NCI-H1436 (cell line): ENCODE measurements around the gene OSMR.
A peak's percentile ranks its signal among the peaks of the same experiment; 100 is the strongest.

ENCODE experiments used
- DNase-seq: peaks from one replicate; lab custom pipeline; 2025; lab: John Stamatoyannopoulos, UW

OSMR gene

DNA sequence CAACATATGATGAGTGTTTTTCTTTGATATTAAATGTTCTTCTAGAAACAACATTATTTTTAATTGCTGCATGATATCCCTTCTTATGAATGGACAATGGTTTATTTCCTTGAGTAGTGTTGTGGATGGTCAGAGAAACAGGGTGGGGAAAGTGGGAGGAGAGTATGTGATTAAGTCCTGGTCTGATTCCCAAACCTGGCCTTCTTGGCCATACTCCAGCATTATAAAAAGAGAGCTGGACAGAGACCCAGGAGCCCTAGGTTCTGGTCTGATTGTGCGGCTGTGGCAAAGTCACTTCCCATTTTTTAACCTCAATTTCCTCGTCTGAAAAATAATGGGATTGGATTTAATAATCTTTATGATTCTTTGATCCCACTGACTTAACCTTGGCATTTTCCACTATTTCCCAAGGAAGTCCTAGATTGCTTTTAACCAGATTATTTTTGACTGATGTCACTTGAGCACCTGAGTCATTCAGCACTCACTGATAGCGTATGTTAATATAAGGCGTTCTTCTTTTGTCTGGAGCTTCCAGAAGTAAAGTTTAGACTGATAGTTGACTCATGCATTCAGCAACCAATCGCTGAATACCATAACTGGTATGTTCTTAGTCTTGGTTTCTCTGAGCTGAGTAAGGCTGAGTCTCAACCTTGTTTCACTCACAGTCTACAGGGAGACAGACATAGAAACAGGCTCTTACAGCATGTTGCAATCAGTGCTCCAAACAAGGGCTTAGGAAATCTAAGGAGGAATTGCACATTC lies 26.2 kb downstream of the OSMR start:
- no peak for DNase-seq

DNA sequence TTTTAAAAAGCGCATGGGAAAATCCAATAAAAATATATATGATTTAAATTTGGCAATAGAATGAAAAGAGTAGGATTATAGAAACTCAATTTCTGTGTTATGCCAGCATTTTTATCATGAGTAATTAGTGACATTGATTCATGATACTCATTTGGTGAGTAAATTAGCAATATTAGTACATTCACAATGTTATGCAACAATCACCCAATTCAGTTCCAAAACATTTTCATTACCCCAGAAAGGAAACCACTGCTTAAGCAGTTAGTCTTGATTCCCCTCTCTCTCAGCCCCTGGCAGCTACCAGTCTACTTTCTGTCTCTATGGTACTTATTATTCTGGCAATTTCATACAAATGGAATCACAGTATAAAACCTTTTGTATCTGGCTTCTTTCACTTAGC lies 27.0 kb downstream of the OSMR start:
- DNase-seq = no peak

DNA sequence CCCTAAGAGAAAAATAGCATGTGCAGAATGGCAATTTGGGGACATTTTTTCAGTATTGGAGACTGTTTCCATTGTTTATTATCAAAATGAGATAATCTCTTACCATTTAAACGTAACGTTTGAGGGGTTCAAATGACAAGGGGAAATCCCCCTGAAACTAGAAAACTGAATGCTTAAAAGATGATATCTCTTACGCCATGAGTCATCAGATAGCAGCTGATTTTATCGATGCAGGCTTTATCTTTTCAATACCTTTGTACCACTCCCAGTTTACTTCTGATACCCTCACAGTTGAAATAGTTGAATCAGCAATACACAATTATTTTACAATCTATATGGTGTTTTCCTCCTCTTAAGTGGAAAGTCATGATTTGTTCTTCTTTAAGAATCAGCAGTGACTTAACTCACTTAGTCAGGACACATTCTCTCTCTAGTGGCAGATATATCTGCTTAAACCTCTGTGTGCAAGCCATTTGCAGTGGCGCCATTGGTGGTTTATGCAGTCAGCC lies 29.2 kb downstream of the OSMR start:
- no peak for DNase-seq

DNA sequence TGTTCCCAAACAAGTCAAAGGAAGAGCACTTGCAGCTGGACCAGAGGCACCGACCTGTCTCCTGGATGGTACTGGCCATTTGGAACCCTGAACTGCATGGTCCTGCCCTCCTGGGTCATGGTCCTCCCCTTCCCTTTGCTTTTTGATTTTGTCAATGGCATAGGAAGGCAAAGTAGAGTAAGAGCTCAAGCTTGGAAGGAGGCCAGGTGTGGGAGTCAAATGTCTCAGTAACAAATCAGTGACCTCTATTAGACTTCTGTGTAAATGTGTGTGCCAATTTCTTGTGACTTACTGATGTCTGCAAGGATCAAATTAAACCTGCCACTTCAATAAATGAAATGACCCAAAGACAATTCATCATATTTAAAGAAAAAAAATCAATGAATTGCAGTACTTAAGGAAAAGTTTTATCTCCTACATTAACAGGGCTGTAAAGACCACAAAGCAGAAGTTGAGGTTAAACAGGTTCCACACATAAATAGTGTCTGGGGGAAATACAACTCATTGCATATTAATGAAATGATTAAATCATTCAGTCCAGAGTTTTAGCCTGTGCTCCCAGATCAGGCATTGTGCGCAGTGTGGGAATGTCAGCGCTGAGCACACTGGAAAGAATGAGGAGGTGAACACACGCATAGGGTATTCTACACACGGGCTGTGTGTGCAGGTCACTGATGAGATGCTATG lies 32.7 kb downstream of the OSMR start:
- no peak for DNase-seq

DNA sequence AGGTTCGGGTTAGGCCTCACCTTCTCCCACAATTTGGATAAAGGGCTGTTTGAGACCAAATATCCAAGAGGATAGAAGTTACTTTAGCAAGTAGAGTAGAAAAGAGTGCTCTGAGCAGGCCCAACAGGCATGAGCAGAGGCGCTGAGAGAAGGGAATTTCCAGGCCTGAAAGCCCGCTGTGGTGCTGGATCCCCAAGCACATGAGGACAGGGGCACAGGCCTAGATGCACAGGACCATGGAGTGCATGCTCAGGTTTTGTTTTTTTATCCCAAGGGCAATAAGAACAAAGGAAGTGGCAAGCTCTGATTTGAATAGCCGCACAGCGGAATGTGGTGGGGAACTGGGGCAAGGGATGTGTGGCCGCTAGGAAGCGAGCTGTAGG lies 33.3 kb downstream of the OSMR start:
- DNase-seq = no peak

DNA sequence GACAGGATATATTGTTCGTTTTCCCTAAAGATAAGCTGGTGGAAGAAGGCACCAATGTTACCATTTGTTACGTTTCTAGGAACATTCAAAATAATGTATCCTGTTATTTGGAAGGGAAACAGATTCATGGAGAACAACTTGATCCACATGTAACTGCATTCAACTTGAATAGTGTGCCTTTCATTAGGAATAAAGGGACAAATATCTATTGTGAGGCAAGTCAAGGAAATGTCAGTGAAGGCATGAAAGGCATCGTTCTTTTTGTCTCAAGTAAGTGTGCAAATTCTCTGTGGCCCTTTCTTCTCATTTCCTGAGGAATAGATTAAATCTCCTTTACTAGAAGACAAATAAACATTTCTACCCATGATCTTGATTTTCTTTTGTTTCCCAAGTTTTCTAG lies 38.0 kb downstream of the OSMR start:
- no peak for DNase-seq

DNA sequence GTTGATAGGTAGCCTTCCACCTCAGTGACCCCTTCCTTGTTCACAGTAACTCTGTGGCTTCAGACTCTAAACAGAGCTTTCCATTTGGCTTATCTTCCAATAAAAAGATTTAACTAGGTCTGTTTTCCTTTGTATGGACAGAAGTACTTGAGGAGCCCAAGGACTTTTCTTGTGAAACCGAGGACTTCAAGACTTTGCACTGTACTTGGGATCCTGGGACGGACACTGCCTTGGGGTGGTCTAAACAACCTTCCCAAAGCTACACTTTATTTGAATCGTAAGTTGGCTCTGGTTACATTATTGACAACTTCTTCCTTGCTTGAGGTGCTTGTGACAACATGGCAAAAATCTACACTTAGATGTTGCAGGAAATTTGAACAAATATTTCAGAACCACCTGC lies 39.4 kb downstream of the OSMR start:
- DNase-seq = no peak

DNA sequence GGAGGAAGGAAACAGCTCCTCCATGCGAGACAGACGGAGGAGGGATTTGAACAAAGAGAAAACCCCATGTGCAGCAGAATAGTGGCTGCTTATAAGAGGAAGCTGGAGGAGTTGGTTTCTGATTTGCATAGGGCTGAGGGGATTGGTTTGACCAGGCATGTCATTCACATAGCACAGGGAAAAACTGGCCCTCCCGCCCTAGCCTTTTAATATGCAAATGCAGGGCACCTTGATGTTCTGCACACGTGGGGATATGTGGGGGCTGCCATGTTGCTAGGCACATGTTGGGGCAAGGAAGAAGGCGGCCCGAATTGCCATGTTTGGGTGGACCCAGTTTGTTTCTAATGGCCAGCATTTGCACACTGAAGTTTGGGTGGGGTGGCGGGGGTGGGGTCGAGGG lies 42.2 kb downstream of the OSMR start:
- no peak for DNase-seq

DNA sequence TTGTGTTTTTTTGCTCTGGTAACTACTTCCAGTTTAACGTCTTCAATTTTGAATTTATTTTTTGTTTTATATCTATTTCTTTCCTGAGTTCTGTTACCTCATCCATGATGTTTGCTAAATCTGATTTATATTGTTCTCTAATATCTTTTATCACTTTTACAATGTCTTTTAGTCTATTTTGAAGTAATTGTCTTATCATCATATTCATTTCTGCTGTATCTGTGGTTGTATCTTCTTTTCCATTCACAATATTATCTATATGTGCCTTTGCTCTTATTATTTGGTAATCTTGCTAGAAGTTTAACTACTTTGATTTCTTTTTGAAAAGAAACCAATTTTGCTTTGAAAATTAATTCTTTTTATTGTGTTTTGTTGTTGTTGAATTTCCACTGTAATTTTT lies 43.6 kb downstream of the OSMR start:
- DNase-seq = no peak

DNA sequence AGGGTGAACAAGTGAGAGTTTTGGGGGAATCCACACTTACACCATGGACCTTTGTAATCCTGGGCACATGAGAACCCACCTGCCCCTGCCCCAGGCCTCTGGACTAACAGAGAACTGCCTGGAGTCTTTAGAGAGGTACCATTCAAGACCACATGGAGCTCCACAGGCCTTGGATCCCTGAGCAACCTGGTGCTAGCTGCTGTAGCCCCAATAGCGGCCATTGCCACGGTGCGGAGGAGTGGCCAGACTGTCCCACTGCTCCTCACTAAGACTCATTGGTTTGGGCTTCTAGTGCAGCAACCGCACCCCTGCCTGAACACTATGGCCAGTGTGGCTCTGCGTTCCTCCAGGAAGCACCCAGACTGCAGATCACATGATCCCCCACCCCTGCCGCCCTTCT lies 45.8 kb downstream of the OSMR start:
- DNase-seq = no peak

DNA sequence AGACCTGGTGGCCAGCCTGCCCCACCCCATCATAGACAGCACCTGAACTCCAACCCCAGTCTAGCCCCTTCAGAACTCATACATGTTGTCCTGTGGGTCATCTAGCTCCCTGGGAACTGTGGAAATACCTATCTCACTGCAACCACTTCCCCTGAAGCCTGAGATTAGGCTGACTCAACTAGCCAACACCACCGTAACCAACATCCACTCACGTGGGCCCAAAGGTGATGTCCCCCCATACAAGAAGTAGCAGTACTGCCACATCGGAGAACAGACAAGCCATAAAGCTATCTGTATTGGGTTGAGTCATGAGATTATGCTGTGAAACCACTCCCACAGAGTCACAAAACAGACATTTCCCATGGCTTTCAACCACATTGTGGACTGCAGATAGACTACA lies 46.6 kb downstream of the OSMR start:
- DNase-seq = no peak

DNA sequence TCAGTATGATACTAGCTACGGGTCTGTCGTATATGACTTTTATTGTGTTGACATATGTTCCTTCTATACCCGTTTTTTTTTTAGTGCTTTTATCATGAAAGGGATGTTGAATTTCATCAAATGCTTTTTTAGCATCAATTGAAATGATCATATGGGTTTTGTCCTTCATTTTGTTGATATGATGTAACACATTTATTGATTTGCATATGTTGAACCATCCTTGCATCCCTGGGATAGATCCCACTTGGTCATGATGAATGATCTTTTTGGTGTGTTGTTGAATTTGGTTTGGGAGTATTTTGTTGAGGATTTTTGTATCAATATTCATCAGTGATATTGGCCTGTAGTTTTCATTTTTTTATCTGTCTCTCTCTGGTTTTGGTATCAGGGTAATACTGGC lies 50.9 kb downstream of the OSMR start:
- no peak for DNase-seq

DNA sequence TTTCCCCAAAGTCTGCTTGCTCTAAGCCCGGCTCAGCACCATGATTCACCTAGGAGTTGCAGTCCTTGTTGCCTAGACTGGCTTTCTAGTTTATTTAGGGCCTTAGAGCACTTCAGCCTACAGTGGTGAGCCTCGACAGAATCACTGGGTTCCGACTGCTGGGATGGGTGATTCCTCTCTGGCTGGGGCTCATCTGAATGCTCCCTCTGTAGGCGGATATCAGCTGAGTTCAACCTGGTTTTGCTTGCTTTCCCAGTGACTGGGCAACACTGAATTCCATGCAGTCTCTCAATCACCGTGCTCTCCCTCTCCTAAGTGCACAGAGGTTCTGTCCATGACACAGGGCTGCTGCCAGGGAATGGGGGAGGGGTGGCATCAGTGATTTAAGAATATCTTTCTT lies 54.1 kb downstream of the OSMR start:
- no peak for DNase-seq

DNA sequence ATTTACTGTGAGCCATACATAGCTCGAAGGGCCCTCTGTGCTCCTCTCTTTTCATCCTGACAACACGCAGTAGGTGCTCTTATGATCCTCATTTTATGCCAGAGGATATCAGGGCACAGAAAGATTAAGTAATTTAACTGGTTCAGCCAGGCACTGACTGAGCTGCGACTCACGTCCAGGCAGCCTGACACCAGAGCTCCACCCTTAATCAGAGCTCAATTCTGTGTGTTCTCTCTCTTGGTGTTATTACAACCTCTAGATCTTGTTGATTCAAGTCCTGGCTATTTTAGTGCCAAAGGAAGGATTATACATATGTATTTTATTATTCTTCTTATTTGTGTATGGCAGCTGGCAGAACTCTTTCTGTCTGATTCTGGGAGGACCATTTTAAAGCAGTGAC lies 59.7 kb downstream of the OSMR start:
- DNase-seq = no peak

DNA sequence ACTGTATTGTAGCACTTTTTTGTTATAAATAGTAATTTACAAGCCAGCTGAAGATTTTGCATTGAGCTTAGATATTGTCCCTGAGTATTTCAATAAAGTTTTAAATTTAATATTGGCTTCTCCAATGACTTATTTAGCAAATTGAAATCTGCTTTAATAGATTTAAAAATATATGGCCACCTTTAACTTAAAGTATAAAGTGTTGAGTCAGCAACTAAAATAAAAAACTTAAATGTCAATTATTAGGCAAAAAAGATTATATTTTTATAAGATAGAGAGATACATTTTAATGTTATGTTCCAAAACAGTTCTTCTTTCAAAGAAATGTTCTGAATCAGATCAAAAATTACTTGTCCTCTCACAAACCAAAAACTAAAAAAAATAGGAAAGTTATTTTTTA lies 60.7 kb downstream of the OSMR start:
- DNase-seq = no peak

DNA sequence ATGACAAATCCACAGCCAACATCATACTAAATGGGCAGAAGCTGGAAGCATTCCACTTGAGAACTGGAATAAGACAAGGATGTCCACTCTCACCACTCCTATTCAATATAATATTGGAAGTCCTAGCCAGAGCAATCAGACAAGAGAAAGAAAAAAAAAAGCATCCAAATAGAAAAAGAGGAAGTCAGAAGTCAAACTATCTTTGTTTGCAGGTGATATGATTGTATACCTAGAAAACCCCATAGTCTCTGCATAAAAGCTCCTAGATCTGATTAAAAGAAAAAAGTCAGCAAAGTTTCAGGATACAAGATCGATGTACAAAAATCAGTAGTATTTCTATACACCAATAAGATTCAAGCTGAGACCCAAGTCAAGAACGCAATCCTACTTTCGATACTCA lies 66.1 kb downstream of the OSMR start:
- DNase-seq = no peak

DNA sequence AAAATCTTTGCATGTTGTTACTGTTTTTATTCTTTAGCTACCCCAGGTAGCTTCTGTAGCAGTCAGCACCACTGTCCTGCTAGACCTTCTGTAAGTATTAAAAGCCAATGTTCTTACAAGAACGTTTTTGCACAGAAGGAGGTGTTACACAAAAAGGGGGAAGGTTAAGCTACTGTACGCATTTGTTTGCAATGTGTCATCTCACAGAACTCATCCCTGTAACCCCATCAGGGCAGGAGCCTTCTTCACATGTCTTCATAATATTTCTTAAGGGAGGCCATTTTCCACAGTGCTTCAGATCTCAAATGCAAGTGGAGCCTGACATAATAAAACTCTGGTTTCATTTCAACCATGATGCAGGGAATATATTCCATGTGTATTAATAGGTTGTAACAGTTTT lies 67.9 kb downstream of the OSMR start:
- DNase-seq = no peak

DNA sequence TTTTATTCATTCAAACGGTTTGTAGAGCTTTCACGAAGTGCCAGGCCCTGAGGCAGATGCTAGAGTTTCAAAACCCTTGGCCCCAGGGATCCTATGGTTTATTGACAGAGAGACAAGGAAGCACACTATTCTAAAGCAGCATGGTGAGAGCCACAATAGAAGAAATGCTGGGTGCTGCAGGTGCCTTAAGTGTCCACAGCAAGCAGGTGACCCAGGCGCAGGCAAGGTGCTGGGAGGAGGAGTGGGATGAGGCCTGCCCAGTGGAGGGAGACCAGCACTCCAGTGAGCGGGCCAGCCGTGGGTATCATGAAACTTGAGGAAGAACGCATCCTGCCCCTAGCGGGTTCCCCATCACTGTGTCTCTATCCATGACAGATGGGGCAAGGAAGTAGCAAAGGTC lies 71.0 kb downstream of the OSMR start:
- DNase-seq = no peak

DNA sequence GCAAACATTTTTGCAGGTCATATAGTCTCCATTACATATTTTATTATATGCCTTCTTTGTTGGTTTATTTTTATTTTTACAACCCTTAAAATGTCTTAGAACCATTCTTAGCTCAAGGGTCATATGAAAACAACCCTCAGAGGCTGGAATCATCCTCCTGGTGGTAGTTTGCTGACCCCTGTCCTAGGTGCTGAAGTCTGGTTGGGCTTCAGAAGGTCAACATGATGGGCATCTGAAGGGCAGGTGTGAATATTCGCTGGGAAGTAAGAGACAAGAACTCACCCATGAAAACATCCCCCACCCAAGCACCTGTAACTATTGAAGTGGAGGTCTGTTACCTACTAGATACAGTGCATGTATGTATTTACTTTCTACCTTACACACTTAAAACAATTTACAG lies 75.4 kb downstream of the OSMR start:
- DNase-seq = no peak

DNA sequence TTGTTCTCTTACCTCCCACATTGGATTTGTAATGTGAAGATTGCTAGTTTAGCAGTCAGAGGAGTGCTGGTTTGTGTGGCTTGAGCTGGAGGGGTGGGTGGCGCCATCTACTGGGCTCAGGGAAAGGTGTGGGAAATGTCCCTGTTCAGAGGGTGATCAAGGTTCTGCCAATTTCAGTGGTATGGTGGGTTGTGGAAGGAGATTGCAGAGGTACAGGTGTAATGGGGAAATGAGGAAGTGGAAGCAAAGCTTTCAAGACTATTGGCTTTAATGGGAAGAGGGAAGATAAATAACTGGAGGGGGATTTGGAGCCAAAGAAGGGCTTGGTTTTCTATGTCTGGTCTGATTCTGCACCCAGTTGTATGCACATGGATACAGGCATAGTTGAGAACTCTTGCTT lies 76.4 kb downstream of the OSMR start:
- DNase-seq = peak; percentile 3

DNA sequence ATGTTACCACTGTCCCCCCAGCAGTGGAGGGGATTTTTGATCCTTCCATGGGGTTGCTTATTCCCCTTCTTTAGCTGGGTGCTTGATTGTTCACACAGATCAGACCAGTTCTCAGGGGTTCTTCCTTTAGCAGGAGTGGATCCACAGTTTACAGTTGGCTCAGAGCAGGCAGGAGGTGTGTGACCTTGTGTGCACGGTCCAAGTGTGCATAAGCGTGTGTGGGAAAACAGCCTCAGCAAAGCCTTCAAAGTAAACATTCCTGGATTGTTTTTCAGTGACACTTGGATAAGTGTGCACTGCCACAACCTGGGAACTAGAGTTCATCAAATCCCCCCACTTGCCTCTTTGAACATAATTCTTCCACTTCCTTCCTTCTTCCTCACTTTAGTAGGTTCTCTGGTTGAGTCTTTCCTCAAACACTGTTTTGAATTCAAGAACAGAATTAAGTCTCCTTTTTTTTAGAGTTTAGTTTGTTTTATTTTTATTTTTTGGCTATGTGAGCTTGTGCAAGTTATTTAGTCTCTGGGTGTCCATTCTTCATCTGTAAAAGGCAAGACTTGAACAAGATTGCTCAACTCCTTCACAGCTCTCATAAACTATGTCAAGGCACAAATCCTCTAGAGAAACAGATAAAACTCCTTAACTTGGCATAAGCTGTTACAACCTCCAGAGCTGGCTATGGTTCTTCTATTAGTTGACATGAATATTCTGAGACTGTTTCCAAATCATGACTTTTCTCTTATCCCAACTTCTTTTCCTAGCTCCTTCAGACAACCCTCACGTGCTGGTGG lies 78.0 kb downstream of the OSMR start:
- no peak for DNase-seq

DNA sequence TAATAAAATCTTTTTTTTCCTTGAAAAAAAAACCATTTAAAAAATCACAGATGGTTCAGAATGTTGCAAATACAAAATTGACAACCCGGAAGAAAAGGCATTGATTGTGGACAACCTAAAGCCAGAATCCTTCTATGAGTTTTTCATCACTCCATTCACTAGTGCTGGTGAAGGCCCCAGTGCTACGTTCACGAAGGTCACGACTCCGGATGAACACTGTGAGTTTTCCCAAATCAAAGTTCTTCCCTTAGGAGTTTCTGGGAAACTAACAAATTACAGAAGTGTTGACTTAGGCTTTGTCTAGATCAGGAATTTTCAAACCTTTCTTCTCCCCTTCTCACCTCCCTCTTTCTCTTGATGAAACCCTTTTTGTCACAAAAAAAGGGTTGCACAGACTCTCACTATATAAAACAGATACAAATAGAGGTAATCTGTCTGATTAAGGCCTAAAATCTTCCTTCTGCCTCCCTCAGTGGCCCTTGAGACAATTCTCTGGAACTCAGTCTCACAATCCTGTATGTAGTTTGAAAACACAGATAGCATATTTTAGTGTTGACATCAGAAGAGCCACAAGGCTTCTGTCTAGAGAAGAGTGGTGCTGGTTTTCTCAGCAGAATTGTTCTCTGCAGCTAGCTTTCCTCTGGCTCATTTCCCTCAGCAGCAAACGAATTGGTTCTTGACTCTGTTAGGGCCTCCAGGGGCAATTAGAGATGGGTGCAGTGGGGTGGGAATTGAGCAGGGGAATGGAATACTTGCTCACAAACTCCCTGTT lies 79.5 kb downstream of the OSMR start:
- DNase-seq = no peak
